ENCODE measurements around the gene NUP50.
A peak's percentile ranks its signal among the peaks of the same experiment; 100 is the strongest.

Gene NUP50

GRCh38 chr22:45194686-45195085 is 31.0 kb downstream of the NUP50 start:
- Histone ChIP-seq H4K20me1 (peaks cover 6 to 91% (median 37%) of the 10 kb centered on the region in 11 experiments; a peak in 16 of 22 replicates), H3K4me2 (no peak overlapping the region)

DNA sequence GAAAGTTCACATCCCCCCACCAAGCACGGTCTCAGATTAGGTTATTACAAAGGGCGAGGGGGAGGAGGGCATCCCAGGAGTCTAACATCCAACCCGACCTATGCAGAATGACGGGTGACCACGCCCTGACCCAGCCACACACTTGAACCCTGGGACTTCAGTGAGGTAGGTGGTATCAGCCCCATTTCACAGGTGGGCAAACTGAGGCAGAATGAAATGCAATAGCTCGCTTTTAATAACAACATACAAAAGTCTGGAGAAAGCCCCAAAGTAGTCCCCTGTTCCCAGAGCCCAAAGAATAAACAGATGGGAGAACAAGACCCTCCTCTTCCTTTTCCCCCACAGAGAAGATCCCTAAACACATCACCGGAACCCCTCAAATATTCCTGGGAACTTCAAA is 31.9 kb downstream of the NUP50 start:
- no peak overlapping the region for H3K27ac ChIP-seq
- H3K9me3 ChIP-seq (replicated peaks in 1 of 11) = no peaks in the 10 kb centered on the region
- H3K4me3 ChIP-seq = no peak overlapping the region
- H3K36me3 ChIP-seq = peaks cover 56 to 95% (median 69%) of the 10 kb centered on the region in 11 experiments
- H3K4me1 ChIP-seq = peaks cover 0 to 5% (median under 1%) of the 10 kb centered on the region in 10 experiments; a peak in 4 of 20 replicates
- peaks cover 13 to 91% (median 41%) of the 10 kb centered on the region in 11 experiments; a peak in 17 of 22 replicates for H4K20me1 ChIP-seq
- no peak overlapping the region for H3K4me2 ChIP-seq
- H3K9ac ChIP-seq = no peak overlapping the region
- no peaks in the 10 kb centered on the region for H3K27me3 ChIP-seq
- no peak for TF ChIP-seq Cebpa-rat (IDR thresholded peaks at IDR 0.05)

More at GRCh38 chr22:45194686-45195085, 31.0 kb downstream of the NUP50 start:
- Histone ChIP-seq H3K27ac (no peak overlapping the region), H3K4me1 (peaks cover 0 to 5% (median 0%) of the 10 kb centered on the region in 10 experiments; a peak in 1 of 20 replicates), H3K4me3 (no peak overlapping the region), H3K36me3 (peaks cover 47 to 91% (median 63%) of the 10 kb centered on the region in 11 experiments), H3K9me3 (replicated peaks in 1 of 11) (no peaks in the 10 kb centered on the region), H3K27me3 (no peaks in the 10 kb centered on the region), H3K9ac (no peak overlapping the region; a peak in 1 of 22 replicates)
- TF ChIP-seq Cebpa-rat (IDR thresholded peaks at IDR 0.05) = no peak

- Histone ChIP-seq H3K27me3 (no peaks in the 10 kb centered on the region), H3K27ac (no peak overlapping the region), H3K4me3 (no peak overlapping the region), H3K4me1 (peaks cover 3 to 8% (median 6%) of the 10 kb centered on the region in 10 experiments; a peak in 19 of 20 replicates), H4K20me1 (peaks cover 18 to 92% (median 42%) of the 10 kb centered on the region in 11 experiments; a peak in 19 of 22 replicates), H3K36me3 (peaks cover 60 to 97% (median 71%) of the 10 kb centered on the region in 11 experiments), H3K4me2 (no peak overlapping the region), H3K9me3 (replicated peaks in 1 of 11) (no peaks in the 10 kb centered on the region), H3K9ac (no peak overlapping the region)
- TF ChIP-seq Cebpa-rat (IDR thresholded peaks at IDR 0.05) = no peak
Measured at GRCh38 chr22:45196308-45196707, 32.6 kb downstream of the NUP50 start.

DNA sequence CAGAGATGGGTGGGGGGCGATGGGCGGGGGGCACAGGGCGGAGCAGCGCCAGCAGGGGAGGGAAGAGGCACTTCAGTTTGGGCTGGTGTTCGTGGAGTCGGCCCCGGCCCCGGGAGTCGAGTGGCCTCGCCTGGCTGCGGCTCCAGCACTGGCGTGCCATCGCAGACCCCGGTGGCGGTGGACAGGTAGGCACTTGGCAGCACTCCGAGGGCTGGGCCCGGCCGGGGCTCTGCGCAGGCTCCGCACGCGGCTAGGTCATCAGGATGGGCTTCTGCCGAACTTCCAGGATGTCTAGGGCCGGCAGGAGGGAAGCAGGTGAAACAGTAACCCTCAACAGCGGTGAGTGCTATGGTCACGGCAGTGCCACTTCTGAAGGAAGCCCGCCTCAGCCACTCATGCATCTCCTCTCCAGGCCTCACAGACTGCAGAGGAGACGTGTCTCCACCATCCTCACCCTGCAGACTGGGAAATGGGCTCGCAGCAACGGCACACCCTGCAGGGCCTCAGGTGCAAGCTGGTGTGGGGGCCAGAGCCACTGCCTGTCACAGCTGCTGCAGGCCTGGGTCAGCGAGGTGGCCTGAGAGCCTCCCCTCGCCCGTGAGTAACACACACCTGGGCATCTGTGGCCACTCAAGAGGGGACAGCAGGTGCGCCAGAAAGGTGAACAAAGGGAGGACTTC is 33.3 kb downstream of the NUP50 start:
- Histone ChIP-seq H3K27ac (no peak overlapping the region), H3K9ac (no peak overlapping the region), H4K20me1 (peaks cover 26 to 95% (median 46%) of the 10 kb centered on the region in 11 experiments; a peak in 20 of 22 replicates), H3K4me1 (peaks cover 10 to 16% (median 13%) of the 10 kb centered on the region in 10 experiments), H3K4me2 (no peak overlapping the region), H3K27me3 (no peaks in the 10 kb centered on the region), H3K4me3 (no peak overlapping the region), H3K36me3 (peaks cover 67 to 97% (median 78%) of the 10 kb centered on the region in 11 experiments), H3K9me3 (replicated peaks in 1 of 11) (no peaks in the 10 kb centered on the region)
- no peak for TF ChIP-seq Cebpa-rat (IDR thresholded peaks at IDR 0.05)

DNA sequence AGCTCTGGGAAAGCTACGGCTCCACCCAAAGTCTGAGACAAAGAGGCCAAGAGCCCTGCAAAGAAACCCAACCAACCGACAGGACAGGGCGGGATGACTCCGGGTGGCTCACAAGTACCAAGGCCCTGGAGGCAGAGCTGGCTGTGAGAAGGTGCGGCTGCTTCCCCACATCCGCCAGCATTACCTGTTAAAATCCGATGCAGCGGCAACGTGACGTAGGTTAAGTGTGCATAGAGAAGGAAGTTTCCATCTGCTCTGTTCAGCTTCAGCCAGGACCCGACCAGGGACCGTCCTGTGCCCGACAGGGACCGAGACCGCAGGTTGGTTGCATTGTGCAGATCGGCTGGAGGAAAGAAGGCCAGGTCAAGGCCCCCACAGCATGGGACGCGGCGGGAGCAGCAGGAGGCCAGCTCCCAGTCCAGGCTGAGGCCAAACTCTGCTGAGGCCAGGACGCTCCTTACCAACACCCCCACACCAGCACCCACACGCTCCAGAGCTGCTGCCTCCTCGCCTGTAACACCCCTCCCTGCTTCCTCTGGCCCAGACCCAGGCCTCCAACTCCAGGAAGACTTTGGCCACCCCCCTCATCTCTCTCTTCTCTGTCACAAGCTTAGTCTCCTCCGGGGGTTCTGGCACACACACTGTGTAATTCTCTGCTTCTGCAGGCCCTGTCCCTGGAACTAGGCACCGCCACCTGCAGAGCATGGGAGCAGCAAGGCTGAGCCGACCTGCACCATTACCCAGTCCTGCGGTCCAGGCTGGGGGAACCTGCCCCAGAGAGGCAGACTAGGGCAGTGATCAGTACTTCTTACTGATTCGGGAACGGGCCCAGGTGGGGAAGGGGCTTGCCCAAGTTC is 34.1 kb downstream of the NUP50 start:
- Histone ChIP-seq H3K9ac (no peak overlapping the region), H3K4me2 (no peak overlapping the region), H3K4me3 (no peak overlapping the region), H3K36me3 (peaks cover 72 to 97% (median 84%) of the 10 kb centered on the region in 11 experiments), H3K27me3 (no peaks in the 10 kb centered on the region), H4K20me1 (peaks cover 34 to 96% (median 51%) of the 10 kb centered on the region in 11 experiments; a peak in 21 of 22 replicates), H3K9me3 (replicated peaks in 1 of 11) (no peaks in the 10 kb centered on the region), H3K27ac (no peak overlapping the region), H3K4me1 (peaks cover 18 to 23% (median 20%) of the 10 kb centered on the region in 10 experiments)
- no peak for TF ChIP-seq Cebpa-rat (IDR thresholded peaks at IDR 0.05)

- Histone ChIP-seq H3K9ac (no peak overlapping the region), H4K20me1 (peaks cover 40 to 98% (median 56%) of the 10 kb centered on the region in 11 experiments; a peak in 21 of 22 replicates), H3K36me3 (peaks cover 78 to 97% (median 90%) of the 10 kb centered on the region in 11 experiments), H3K9me3 (replicated peaks in 1 of 11) (no peaks in the 10 kb centered on the region), H3K4me2 (no peak overlapping the region), H3K27me3 (no peaks in the 10 kb centered on the region), H3K27ac (no peak overlapping the region), H3K4me3 (no peak overlapping the region), H3K4me1 (peaks cover 24 to 29% (median 25%) of the 10 kb centered on the region in 10 experiments)
- TF ChIP-seq Cebpa-rat (IDR thresholded peaks at IDR 0.05) = no peak
Measured at GRCh38 chr22:45198463-45198795, 34.7 kb downstream of the NUP50 start.

DNA sequence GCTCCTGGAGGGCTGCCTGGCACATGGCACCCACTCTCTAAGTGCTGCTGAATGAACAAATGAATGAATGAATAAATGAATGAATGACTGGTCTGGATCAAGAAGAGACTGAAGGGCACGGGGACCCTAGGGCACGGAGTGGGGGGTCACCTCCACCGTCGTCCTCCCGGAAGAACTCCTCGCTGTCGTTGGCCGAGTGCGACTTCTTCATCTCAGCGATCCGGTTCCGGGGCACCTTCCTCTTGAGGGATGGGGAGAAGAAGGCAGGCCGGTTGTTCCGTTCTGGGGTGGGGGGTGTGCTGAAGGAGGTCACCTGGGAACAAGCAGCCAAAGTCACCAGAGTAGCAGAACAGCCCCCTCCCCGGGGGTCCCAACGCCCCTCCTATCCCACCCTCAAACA is 36.0 kb downstream of the NUP50 start:
- peaks cover 28 to 39% (median 33%) of the 10 kb centered on the region in 10 experiments for H3K4me1 ChIP-seq
- H3K9ac ChIP-seq = no peak overlapping the region
- peaks cover 87 to 100% (median 98%) of the 10 kb centered on the region in 11 experiments for H3K36me3 ChIP-seq
- no peaks in the 10 kb centered on the region for H3K27me3 ChIP-seq
- no peak overlapping the region for H3K4me3 ChIP-seq
- H3K27ac ChIP-seq = no peak overlapping the region
- peaks cover 42 to 98% (median 60%) of the 10 kb centered on the region in 11 experiments; a peak in 21 of 22 replicates for H4K20me1 ChIP-seq
- H3K9me3 ChIP-seq (replicated peaks in 1 of 11) = no peaks in the 10 kb centered on the region
- TF ChIP-seq Cebpa-rat (IDR thresholded peaks at IDR 0.05) = no peak
- H3K4me2 ChIP-seq = no peak overlapping the region

DNA sequence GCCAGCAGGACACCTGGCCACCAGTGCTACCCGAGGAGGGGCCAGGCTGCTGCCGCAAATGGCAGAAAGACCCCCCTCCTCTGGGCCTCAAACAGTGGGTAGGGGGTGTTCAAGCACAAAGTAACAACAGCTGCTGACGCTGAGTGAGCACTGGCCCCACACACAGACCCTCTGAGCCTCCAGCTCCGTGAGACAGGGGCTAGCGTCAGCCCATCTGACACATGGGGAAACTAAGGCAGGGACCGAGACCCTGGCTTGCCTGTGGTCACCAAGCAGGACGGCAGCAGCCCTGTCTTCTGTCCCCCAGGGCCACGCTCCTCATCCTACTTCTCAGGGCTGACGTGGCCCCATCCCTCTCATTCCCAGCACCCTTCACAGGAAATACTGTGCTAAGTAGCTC is 36.5 kb downstream of the NUP50 start:
- no peak overlapping the region for H3K4me3 ChIP-seq

More for the DNA sequence above, 36.5 kb downstream of the NUP50 start:
- Histone ChIP-seq H3K9ac (peak overlapping the region in 3 of 11 experiments; percentile 8 to 20 (median 15); a peak in 3 of 22 replicates), H4K20me1 (peaks cover 42 to 98% (median 56%) of the 10 kb centered on the region in 11 experiments; a peak in 21 of 22 replicates), H3K9me3 (replicated peaks in 1 of 11) (no peaks in the 10 kb centered on the region), H3K27me3 (no peaks in the 10 kb centered on the region), H3K4me1 (peaks cover 28 to 39% (median 33%) of the 10 kb centered on the region in 10 experiments), H3K4me2 (no peak overlapping the region), H3K36me3 (peaks cover 87 to 100% (median 98%) of the 10 kb centered on the region in 11 experiments), H3K27ac (no peak overlapping the region)
- no peak for TF ChIP-seq Cebpa-rat (IDR thresholded peaks at IDR 0.05)

Measured in BLaER1 treated with 17β-estradiol and CSF1 and Interleukin-3, amounts not matched to agents 10 nM and 100 nM (cell line).